Ovary (tissue), 3 donors: Measurements from ENCODE around the gene ACSS1.

Experiments used
- CTCF ChIP-seq, 3 donors: fragments of 450-650 bp in 2 of 3; fragments of 200-600 bp in 1 of 3; IDR thresholded peaks; one replicate each; pipeline versions ENCODE4 v1.5.1 to v1.8.0; 2016 to 2022; ENCODE audit warnings: antibody characterized with exemption in 3 of 3, mild to moderate bottlenecking in 1 of 3
- POLR2A ChIP-seq: fragments of 450-650 bp; IDR thresholded peaks from one replicate; pipeline ENCODE4 v1.6.1; 2017; ENCODE audit warnings: antibody characterized with exemption, mild to moderate bottlenecking, moderate library complexity
- donor health status: DM: no; HTN: no; CAD: no.

GRCh38 chr20:24970754-24971153 is 87.2 kb downstream of the ACSS1 start:
- no peak for TF ChIP-seq CTCF (IDR thresholded peaks at IDR 0.05)
- no peak for TF ChIP-seq POLR2A
